OCI-LY3 (cell line): ENCODE measurements around the gene RNASE12.
"Not testable (repeated sequence)": the region's sequence is repeated elsewhere in the genome, so short reads cannot be mapped to it uniquely, and the experiment has no call there.

Experiments
- H2AFZ ChIP-seq: fragments of 200-600, 300-600 bp; shearing (Covaris generic); 2 replicates; pipeline ENCODE4 v1.6.0; 2014; ENCODE audit warnings: antibody characterized with exemption, low read depth, low read length
- H3K27ac ChIP-seq: fragments of 200-600, 300-600 bp; sonication (generic); 2 replicates; pipeline ENCODE4 v1.5.1; 2014; ENCODE audit warnings: mild to moderate bottlenecking, low read length, moderate library complexity, mixed read lengths
- H3K27me3 ChIP-seq: fragments of 200-600, 300-600 bp; sonication (generic); 2 replicates; pipeline ENCODE4 v1.6.1; 2014; ENCODE audit warnings: low read depth, low read length, mixed read lengths
- H3K36me3 ChIP-seq: fragments of 200-600, 300-600 bp; sonication (generic); replicated peaks from 2 replicates; pipeline ENCODE3; 2014; ENCODE audit warnings: low read depth, low read length, mixed read lengths
- H3K4me1 ChIP-seq: fragments of 300-600, 200-600 bp; sonication (generic); 2 replicates; pipeline ENCODE4 v1.6.1; 2014; ENCODE audit warnings: low read length, mixed read lengths
- H3K4me2 ChIP-seq: fragments of 200-600, 300-600 bp; sonication (generic); 2 replicates; pipeline ENCODE4 v1.6.1; 2014; ENCODE audit warnings: low read length, mixed read lengths
- H3K4me3 ChIP-seq: fragments of 300-600, 200-600 bp; sonication (generic); 2 replicates; pipeline ENCODE4 v1.5.1; 2014; ENCODE audit warnings: antibody characterized with exemption, mild to moderate bottlenecking, low read length, moderate library complexity
- H3K79me2 ChIP-seq: fragments of 300-600, 200-600 bp; shearing (Covaris generic); 2 replicates; pipeline ENCODE4 v1.6.1; 2014; ENCODE audit warnings: mild to moderate bottlenecking, low read length, mixed read lengths
- H3K9ac ChIP-seq: fragments of 300-600, 200-600 bp; shearing (Covaris generic); 2 replicates; pipeline ENCODE4 v1.6.0; 2014; ENCODE audit warnings: mild to moderate bottlenecking, low read length, moderate library complexity
- H3K9me3 ChIP-seq: fragments of 200-600, 300-600 bp; shearing (Covaris generic); 2 replicates; pipeline ENCODE4 v1.6.1; 2014; ENCODE audit warnings: low read length, mixed read lengths; ENCODE audit not compliant: insufficient read depth
- H4K20me1 ChIP-seq: fragments of 200-600, 300-600 bp; sonication (generic); 2 replicates; pipeline ENCODE4 v1.6.1; 2016; ENCODE audit warnings: low read length, mixed read lengths; ENCODE audit not compliant: insufficient read depth
- EZH2phosphoT487 ChIP-seq: fragments of 200-600 bp; shearing (Covaris generic); IDR thresholded peaks from 2 replicates; pipeline ENCODE4 v1.6.1; 2018; ENCODE audit warnings: antibody characterized with exemption, mixed run types, low read depth
- TF ChIP-seq, protein P1 (sequence below): fragments of 200-600, 300-600 bp; sonication (generic); IDR thresholded peaks from 2 replicates; pipeline ENCODE4 v1.5.1; 2014; ENCODE audit warnings: antibody characterized with exemption, low read length, low read depth

RNASE12 gene

DNA sequence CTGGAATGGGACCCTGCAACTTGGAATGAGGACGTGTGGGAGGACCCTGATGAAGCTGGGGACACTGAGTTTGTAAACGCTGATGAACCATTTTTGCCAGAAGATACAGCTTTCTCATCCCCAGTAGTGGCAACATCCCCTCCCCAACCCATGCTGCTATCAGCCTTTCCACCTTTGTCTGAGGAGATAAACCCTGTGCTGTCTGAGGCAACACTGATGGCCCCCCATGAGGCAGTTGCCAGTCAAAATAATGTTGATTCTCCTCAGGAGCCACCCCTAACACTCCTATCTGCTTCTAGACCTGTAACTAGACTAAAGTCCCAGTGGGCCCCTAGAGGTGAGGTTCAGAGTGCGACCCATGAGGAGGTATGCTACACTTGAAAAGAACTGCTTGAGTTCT, 22.8 kb downstream of the RNASE12 start:
- no peak overlapping the region for H2AFZ ChIP-seq
- no peak overlapping the region for H3K4me2 ChIP-seq
- H3K9me3 ChIP-seq = no peaks in the 10 kb centered on the region
- H3K4me1 ChIP-seq = no peaks in the 10 kb centered on the region
- TF ChIP-seq EZH2phosphoT487 = no peak
- TF ChIP-seq, protein P1, sequence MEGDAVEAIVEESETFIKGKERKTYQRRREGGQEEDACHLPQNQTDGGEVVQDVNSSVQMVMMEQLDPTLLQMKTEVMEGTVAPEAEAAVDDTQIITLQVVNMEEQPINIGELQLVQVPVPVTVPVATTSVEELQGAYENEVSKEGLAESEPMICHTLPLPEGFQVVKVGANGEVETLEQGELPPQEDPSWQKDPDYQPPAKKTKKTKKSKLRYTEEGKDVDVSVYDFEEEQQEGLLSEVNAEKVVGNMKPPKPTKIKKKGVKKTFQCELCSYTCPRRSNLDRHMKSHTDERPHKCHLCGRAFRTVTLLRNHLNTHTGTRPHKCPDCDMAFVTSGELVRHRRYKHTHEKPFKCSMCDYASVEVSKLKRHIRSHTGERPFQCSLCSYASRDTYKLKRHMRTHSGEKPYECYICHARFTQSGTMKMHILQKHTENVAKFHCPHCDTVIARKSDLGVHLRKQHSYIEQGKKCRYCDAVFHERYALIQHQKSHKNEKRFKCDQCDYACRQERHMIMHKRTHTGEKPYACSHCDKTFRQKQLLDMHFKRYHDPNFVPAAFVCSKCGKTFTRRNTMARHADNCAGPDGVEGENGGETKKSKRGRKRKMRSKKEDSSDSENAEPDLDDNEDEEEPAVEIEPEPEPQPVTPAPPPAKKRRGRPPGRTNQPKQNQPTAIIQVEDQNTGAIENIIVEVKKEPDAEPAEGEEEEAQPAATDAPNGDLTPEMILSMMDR = no peak
- no peak overlapping the region for H3K27ac ChIP-seq
- H3K36me3 ChIP-seq = no peaks in the 10 kb centered on the region
- no peaks in the 10 kb centered on the region for H4K20me1 ChIP-seq
- no peak overlapping the region for H3K9ac ChIP-seq
- no peaks in the 10 kb centered on the region for H3K79me2 ChIP-seq
- H3K27me3 ChIP-seq = no peaks in the 10 kb centered on the region
- H3K4me3 ChIP-seq = no peak overlapping the region

DNA sequence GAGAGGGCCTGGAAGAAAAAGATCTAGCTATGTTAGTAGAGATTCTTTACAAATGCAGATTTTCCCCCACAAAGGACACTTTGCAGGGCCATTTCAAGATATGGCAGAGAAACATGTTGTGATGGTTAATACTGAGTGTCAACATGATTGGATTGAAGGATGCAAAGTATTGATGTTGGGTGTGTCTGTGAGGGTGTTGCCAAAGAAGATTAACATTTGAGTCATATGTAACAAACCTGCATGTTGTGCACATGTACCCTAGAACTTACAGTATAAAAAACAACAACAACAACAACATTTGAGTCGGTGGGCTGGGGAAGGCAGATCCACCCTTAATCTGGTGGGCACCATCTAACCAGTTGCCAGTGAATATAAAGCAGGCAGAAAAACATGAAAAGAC, 24.0 kb downstream of the RNASE12 start:
- H3K27me3 ChIP-seq, H4K20me1 ChIP-seq, H3K4me2 ChIP-seq, H3K4me1 ChIP-seq, H3K36me3 ChIP-seq, H3K4me3 ChIP-seq, H3K27ac ChIP-seq, H3K79me2 ChIP-seq, H3K9ac ChIP-seq, H3K9me3 ChIP-seq, H2AFZ ChIP-seq: not testable (repeated sequence)

DNA sequence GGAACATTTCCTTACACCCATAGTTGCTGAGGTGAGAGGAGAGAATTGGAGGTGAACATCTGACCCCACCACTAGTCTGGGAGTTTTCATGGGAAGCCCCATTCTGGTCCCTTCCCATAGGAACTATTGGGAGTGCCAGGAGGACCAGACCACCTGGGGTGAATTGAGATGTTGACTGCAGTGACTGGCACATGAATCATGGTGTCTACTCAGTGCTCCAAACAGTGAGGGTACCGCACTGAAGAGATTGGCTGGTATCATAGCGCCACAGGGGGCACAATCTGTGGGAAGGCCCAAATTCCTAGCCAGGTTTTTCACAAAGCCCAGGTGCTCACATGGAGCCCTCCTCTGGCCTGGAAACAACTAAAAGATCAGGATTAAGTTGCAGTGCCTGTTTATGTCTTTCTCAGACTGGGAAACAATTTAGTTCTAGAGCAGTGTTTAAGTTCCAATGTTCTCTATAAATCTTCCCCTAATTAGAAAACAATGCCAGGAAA, 26.6 kb downstream of the RNASE12 start:
- Histone ChIP-seq H3K27ac (no peak overlapping the region), H3K9ac (no peak overlapping the region), H4K20me1 (no peaks in the 10 kb centered on the region), H3K4me2 (no peak overlapping the region), H3K9me3 (no peaks in the 10 kb centered on the region), H2AFZ (no peak overlapping the region), H3K4me3 (no peak overlapping the region), H3K79me2 (no peaks in the 10 kb centered on the region), H3K36me3 (no peaks in the 10 kb centered on the region), H3K27me3 (no peaks in the 10 kb centered on the region), H3K4me1 (no peaks in the 10 kb centered on the region)
- no peak for TF ChIP-seq EZH2phosphoT487
- TF ChIP-seq, protein P1 = no peak

DNA sequence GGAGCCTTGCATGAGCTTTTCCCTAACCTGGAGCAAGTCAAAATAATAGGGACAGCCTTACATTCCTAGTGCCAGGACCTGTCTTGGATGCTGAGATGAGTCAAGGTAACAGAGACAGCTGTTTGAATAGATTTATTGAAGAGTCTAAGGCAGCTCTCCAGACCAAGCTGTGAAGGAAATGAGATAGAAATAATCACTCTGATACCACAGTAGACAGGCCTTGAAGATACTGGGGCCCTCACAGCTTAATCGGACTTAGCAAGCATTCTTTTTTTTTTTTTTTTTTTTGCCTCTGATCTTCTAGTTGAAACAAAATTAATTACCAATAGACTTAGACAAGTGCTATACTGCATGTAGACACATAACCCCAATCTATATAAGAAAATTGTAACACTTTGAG, 27.2 kb downstream of the RNASE12 start:
- H2AFZ ChIP-seq = no peak overlapping the region

More for the DNA sequence above, 27.2 kb downstream of the RNASE12 start:
- no peaks in the 10 kb centered on the region for H3K27me3 ChIP-seq
- no peaks in the 10 kb centered on the region for H3K36me3 ChIP-seq
- H3K4me1 ChIP-seq = no peaks in the 10 kb centered on the region
- no peak overlapping the region for H3K4me3 ChIP-seq
- H3K4me2 ChIP-seq = no peak overlapping the region
- H3K9ac ChIP-seq = no peak overlapping the region
- no peak overlapping the region for H3K27ac ChIP-seq
- no peaks in the 10 kb centered on the region for H3K79me2 ChIP-seq
- H4K20me1 ChIP-seq = no peaks in the 10 kb centered on the region
- no peaks in the 10 kb centered on the region for H3K9me3 ChIP-seq
- TF ChIP-seq EZH2phosphoT487 = no peak
- TF ChIP-seq, protein P1 = no peak
